ENCODE data around the gene CCN2.
"Not testable (repeated sequence)": the region's sequence is repeated elsewhere in the genome, so short reads cannot be mapped to it uniquely, and the experiment has no call there.

Gene CCN2

DNA sequence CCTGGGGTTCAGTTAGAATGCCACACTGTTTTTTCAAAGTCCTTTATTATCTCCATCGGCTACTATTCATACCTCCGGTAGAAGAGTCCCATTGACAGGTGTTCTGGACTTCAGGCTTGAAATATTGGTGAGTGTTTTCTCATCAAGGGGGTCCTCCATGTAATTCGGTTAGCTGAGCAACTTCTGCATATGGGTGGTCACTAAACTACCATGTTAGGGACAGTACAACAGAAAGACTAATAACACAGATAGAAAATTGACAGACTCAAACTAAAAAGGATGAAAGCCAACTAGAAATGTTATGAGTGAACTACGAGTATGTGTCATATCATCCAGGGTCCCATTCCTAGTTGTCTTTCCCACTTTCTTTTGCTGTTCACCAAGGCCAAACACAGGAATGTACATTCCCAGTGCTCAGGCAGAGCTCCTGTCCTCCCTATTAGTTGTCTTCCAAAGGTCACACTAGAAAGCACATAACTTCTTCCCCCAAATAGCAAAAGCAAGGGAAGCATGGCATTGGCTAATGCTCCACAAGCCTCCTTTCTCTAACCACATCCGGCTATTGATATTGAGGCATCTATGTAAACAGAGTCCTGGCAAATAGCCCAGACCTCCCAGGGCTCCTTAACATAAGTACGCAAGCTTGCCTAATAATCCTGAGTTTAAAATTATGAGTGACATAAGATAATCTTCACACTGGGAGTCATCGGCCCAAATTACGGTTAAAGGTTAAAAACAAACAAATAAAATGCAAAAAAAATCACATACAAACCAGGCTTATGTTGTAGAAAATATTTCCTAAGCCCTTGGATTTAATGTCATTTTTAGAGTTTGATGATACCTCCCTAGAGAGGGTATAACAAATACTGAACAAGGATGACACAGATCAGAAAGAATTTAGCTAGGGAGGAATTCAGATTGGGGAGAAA, 13.2 kb downstream of the CCN2 start:
- DNase-seq (ENCODE audit: low read depth) = no peak

DNA sequence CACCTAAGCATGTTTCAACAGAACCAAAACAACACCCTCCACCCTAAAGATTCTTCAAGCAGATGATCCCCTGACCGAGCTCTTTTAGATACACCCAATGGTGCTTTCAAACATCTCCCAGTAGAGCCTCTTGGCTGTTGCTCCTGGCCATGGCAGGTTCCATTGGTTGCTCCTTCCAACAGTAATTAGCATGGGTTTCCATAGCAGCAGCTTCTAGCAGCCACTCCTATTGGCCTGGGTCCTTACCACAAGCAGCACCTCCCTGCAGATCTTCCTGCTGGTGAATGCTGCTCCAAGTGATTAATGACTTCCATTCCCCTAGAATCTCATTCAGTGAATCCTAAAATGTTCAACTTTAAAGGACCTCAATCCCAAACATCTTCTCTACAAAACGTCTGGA, 13.9 kb downstream of the CCN2 start:
- no peak for DNase-seq (ENCODE audit: low read depth)

- no peak for DNase-seq (ENCODE audit: low read depth)
Measured at GRCh38 chr6:131936156-131936555, 15.0 kb downstream of the CCN2 start.

- no peak for DNase-seq (ENCODE audit: low read depth)
Measured at GRCh38 chr6:131931063-131931750, 20.0 kb downstream of the CCN2 start.

DNA sequence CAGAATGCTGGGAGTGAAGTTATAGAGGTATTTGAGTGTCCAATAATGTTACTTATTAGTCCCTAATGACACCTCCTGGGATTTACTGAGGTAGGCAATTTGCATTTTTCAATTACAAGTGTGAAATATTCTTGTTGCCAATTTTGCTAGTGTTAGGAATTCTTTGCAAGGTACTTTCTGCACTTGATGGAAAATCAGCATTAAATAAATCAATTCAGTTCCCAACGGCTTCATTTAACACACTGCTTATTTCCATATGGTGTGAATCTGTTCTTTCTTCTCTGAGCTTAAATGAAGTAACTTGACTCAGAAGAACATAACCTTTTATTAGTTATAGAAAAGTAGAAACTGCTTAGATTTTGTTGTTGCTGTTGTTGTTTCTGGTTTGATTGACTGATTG, 21.2 kb downstream of the CCN2 start:
- no peak for DNase-seq (ENCODE audit: low read depth)

DNA sequence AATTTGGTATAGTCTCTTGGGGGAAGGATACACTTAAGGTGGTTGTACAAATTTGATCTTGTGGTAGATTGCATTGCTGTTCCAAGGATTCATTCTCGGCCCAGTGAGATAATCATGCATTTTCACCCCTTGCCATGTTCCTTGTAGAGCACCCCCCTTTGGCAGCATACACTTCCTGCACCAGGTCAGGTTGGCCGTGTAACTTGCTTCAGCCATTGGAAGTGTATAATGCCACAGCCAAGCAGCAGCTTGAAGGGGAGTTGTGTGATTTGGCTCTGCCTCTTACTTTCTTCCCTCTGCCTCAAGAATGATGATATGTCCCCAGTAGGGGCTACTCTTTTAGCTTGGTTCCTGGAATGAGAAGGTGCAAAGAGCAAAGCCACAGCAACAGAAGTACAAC, 21.9 kb downstream of the CCN2 start:
- no peak for DNase-seq (ENCODE audit: low read depth)

DNA sequence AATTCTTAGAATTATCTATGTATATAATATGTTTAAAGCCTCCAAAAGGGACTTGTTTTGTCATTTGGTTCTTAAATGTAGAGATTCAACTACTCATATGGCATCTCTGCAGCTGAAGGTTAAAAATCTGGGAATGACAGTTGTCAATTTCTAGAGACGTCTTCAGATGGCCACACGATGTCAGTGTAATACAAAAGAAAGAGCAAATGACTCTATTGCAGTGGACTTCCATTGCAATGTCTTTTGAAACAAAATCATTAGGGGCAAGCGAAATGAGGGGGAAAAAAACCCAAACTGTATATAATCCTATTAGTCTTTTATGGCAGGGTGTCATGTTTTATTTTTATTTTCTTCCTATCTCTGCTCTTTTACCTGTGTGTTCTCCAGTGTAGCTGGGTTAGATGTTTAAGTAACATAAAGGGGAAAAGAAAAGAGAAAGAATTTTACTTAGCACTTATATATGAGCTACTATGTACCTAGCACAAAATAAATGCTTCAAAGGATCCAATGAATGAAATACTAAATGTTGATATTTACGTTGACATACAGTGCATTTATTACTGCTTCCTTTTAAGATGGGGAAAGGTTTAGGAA, 26.2 kb downstream of the CCN2 start:
- no peak for DNase-seq (ENCODE audit: low read depth)

DNA sequence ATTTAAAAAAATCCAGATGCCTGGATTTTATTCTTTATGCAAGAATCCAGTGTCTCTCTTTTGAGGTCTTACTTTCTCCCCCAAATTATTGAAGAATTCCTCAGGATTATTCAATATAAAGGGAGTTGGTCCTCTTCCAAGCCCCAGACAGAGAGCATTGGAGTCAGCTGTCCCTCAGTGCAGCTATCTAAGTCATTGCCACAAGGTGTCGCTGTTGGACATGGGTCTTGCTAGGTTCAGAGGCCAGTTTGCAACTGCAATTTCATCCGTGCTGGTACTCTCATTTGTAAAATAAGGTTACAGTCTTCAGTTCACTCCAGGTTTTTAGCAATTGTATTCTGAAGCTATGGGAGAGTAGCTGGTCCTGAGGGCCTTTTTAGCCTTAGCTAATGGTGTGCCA, 27.8 kb downstream of the CCN2 start:
- DNase-seq (ENCODE audit: low read depth) = no peak

DNA sequence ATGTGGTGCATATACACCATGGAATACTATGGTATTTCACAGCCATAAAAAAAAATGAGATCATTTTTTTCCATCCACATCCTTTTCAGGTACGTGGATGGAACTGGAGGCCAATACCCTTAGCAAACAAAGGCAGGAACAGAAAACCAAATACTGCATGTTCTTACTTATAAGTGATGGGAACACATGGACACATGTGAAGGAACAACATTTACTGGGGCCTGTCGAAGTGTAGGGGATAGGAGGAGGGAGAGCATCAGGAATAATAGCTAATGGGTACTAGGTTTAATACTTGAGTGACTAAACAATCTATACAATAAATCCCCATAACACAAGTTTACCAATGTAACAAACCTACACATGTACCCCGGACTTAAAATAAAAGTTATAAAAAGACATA, 30.5 kb downstream of the CCN2 start:
- no peak for DNase-seq (ENCODE audit: low read depth)

DNA sequence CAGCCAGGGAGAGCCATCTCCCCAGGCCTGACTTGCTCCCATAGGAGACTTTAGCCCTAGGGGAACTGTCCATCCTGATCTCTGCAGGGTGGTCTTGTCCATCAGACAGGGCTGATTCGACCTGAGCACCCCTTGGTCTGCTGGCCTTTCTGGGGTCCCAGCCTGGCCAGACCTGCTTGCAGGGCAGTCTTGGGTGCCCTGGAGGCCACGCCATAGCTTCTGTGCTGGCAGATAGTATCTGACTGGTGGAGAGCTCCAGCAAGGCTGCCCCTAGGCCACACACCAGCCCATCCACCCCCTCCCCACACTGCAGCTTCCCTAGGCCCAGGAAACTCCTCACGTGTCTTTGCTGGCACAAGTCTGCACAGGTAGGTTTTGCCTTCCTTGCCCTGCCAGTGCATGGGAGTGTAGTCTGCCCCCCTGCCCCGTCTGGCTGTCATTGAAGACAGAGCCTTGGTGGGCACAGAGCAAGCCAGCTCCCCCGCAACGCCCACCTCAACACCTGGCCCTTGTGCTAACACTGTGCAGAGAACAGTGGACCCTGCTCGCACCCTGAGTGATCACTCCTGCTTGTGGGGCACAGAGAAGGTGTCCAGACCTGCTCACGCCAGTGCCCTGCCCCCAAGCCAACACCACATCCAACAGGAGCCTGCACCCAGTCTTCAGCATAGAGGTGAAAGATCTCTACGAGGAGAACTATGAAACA, 32.4 kb downstream of the CCN2 start:
- DNase-seq (ENCODE audit: low read depth) = no peak

GRCh38 chr6:131917763-131918649, 33.2 kb downstream of the CCN2 start:
- no peak for DNase-seq (ENCODE audit: low read depth)

DNA sequence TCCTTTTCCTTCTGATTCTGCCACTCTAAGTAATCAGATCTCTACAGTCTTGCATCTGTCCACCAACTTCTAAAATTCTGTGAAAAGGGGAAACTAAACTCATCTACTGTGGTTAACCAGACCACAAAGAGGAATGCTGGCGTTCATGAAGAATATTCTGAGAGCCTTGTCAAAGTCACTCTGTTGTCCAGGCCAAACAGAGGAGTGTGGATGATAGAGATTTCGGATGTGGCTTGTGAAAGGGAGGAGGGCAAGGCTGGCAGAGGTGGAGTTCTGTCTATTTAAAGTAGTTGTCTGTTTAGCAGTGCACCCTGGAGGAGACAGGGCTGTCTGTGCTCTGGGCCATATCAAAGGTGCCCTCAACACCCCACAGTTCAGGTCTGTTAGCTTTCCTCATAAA, 33.9 kb downstream of the CCN2 start:
- no peak for DNase-seq (ENCODE audit: low read depth)

DNA sequence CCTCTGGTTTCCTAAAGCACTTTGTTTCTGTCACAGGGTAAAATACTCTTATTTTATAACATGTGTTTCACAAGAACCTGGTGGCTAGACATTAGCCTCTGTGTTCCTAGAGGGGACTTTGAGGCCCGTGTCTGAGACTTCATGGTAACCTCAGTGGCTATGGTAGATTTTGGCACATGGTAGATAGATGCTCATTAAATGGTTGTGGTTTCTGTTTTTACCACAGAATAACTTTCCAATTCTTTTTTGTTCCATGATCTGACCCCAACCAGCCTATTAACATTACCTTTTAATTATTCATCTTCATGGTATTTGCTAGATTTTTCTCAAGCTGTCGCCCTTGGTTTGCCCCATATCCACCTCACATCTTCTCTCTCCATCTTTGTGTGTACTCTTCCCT, 34.3 kb downstream of the CCN2 start:
- no peak for DNase-seq (ENCODE audit: low read depth)

DNA sequence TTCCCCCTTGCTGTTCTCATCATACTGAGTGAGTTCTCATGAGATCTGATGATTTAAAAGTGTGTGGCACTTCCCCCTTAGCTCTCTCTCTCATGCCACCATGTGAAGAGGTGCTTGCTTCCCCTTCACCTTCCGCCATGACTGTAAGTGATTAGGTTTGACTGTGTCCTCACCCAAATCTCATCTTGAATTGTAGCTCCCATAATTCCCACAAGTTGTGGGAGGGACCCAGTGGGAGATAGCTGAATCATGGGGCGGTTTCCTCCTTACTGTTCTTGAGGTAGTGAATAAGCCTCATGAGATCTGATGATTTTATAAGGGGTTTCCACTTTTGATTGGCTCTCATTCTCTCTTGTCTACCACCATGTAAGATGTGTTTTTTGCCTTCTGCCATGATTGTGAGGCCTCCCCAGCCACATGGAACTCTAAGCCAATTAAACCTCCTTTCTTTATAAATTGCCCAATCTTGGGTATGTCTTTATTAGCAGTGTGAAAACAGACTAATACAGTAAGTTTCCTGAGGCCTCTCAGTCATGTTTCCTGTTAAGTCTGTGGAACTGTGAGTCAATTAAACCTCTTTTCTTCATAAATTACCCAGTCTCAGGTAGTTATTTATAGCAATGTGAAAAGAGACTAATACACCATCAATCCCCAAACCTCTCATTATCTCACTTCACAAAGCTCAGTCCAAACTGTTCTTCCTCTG, 34.9 kb downstream of the CCN2 start:
- DNase-seq (ENCODE audit: low read depth) = not testable (repeated sequence)

DNA sequence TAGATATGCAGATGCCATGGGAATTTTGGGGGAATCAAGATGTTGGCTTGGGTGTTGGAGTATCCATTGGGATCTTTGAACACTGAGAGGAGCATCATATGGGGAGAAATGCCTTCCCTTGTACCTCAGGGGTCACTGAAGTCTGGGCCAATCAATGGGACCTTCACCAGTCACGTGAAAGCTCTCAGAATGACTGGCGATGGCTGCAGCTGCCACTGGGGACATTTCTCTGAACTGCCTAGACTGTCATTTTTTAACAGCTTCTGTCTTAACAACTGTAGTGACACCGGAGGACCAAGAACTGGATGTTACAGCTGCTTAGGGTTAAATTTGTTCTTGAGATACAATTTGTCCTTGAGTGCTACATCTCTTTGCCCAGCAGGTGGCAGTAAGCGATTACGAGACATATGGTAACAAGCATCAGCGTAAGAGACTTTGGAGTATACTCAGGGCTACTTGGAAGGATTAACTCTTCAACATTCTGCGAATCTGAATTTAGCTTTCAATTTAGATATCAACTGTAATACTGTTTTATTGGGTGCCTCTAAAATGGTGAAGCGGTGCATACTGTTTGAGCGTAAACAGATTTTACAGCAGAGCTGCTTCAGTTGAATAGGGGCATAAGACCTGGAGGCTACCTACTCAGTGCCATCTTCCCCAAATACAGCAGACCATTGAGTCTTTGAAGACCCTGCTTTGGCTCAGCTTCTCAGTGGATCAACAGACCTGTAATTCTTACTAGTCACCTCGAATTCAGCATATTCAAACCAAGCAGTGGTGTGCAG, 36.0 kb downstream of the CCN2 start:
- peak; percentile 66 for DNase-seq (ENCODE audit: low read depth)

- no peak for DNase-seq (ENCODE audit: low read depth)
Measured at GRCh38 chr6:131914234-131914633, 36.9 kb downstream of the CCN2 start.

- DNase-seq (ENCODE audit: low read depth) = no peak
Measured at GRCh38 chr6:131911951-131912350, 39.2 kb downstream of the CCN2 start.

DNA sequence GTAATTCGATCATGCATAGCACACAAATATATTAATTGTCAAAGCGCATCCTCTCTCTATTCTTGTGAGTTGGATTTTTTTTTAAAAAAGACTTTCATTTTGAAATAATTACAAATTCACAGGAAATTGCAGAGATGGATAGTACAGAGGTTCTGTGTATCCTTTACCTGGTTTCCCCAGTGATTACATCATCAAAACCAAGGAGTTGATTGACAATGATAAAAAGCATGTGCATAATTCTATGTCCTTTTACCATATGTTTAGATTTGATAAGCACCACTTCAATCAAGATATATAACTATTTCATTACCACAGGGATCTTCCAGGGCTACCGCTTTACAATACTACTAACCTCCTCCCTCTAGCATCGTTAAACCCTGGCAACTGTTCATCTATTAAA, 40.2 kb downstream of the CCN2 start:
- DNase-seq (ENCODE audit: low read depth) = no peak

DNA sequence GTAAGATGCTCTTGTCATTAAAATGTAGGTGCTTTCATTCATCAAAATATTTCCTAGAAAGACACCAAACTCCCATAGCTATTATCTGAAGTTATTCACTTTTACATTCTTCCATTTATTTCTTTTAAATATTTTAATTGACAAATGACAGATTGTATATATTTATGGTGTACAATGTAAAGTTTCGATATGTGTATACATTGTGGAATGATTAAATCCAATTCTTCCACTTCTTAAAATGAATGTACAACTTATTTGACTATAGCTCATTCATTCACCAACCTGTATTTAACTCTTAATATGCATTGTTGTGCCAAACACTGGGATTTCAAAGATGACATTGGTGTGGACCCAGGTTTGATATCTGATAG, 41.0 kb downstream of the CCN2 start:
- DNase-seq (ENCODE audit: low read depth) = no peak
